ENCODE measurements around the gene C19orf38.

DNA sequence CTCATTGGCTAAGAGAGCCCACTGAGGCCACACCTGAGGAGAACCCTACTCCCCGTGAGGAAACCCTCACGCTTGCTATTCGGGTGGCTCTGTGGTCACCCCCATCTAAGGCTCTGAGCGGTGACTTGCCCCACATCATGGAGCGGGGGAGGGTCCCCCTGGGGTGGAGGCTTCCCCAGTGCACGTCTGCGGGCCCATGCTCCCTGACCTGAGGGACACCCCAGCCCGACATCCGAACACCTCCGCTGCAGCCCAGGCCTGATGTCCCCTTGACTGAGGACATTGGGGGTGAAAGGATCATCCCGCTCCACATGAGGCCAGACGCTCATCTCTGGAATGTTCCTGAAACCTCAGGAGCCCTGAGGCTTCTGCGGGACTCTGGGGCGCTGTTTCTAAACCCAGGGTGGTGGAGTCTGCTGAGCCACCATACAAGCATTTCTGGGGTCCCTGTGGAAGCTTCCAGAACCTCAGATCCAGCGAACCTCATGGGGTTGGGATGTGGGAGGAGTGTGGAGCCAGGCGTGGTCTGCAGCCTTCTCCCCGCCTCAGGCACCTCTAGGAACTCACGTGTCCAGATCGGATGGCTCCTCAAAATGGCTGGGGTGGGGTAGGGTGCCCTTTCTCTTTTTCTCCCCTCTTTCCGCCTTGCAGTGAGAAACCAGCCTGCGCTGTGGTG lies 32.1 kb upstream of the C19orf38 start:
- TF ChIP-seq, protein P1, sequence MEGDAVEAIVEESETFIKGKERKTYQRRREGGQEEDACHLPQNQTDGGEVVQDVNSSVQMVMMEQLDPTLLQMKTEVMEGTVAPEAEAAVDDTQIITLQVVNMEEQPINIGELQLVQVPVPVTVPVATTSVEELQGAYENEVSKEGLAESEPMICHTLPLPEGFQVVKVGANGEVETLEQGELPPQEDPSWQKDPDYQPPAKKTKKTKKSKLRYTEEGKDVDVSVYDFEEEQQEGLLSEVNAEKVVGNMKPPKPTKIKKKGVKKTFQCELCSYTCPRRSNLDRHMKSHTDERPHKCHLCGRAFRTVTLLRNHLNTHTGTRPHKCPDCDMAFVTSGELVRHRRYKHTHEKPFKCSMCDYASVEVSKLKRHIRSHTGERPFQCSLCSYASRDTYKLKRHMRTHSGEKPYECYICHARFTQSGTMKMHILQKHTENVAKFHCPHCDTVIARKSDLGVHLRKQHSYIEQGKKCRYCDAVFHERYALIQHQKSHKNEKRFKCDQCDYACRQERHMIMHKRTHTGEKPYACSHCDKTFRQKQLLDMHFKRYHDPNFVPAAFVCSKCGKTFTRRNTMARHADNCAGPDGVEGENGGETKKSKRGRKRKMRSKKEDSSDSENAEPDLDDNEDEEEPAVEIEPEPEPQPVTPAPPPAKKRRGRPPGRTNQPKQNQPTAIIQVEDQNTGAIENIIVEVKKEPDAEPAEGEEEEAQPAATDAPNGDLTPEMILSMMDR (IDR thresholded peaks at IDR 0.05) = no peak
- TF ChIP-seq EZH2 (IDR thresholded peaks at IDR 0.05; ENCODE audit: borderline replicate concordance, insufficient read depth, low read depth, low read length, poor library complexity, severe bottlenecking) = no peak
